ENCODE data around the gene LRRC30.

GRCh38 chr18:7234956-7235355 is 4.1 kb downstream of the LRRC30 start:
- TF ChIP-seq CTCF (IDR thresholded peaks at IDR 0.05) (no peak), EZH2 (IDR thresholded peaks at IDR 0.05; ENCODE audit: borderline replicate concordance, insufficient read depth, low read depth, low read length, poor library complexity, severe bottlenecking) (no peak)

All from B cell (primary cell).